OCI-LY7 (cell line): ENCODE results near the gene CDH22. TPM values are rescaled to one million over a fixed set of nuclear protein-coding genes. Genes with fewer than 3 reads are reported as not detected.

Source experiments
- BruUV-seq: library from RNA; stranded (reverse); fragments of 400-500 nt; replicated peaks from 2 replicates; lab custom pipeline; 2021; lab: Mats Ljungman, UMichigan
- CTCF ChIA-PET: fragments of 300-600 bp; sonication (Branson Sonifier 250); formaldehyde crosslinking; loops from one replicate; lab custom pipeline; 2022; ENCODE audit warnings: antibody characterized with exemption; ENCODE audit not compliant: unreplicated experiment; lab: Charles Lee
- POLR2A ChIA-PET: fragments of 300-600 bp; sonication (Branson Sonifier 250); formaldehyde crosslinking; loops from one replicate; lab custom pipeline; 2022; ENCODE audit warnings: antibody characterized with exemption; lab: Charles Lee
- DNase-seq: peaks from one replicate; pipeline ENCODE4 v3.0.0-alpha.2; 2015; ENCODE audit warnings: low spot score
- H2AFZ ChIP-seq: fragments of 200-600 bp; sonication (generic), shearing (Covaris generic); 2 replicates; pipeline ENCODE4 v1.6.1; 2014; ENCODE audit warnings: mild to moderate bottlenecking, antibody characterized with exemption, low read length, moderate library complexity
- H3K27ac ChIP-seq: fragments of 200-600 bp; sonication (generic); 2 replicates; pipeline ENCODE4 v1.5.1; 2014; ENCODE audit warnings: mixed run types, low read depth, mild to moderate bottlenecking, moderate library complexity, low read length, inconsistent platforms; ENCODE audit not compliant: poor library complexity, severe bottlenecking
- H3K36me3 ChIP-seq: fragments of 200-600 bp; sonication (generic); 2 replicates; pipeline ENCODE4 v1.6.1; 2014; ENCODE audit warnings: mild to moderate bottlenecking, antibody characterized with exemption, low read length, moderate library complexity, mixed read lengths; ENCODE audit not compliant: insufficient read depth
- H3K4me1 ChIP-seq: fragments of 200-600 bp; sonication (generic); 2 replicates; pipeline ENCODE4 v1.5.1; 2014; ENCODE audit warnings: mild to moderate bottlenecking, low read length; ENCODE audit not compliant: insufficient read depth, poor library complexity, severe bottlenecking
- H3K4me2 ChIP-seq: fragments of 200-600 bp; sonication (generic); 2 replicates; pipeline ENCODE4 v1.6.1; 2014; ENCODE audit warnings: mild to moderate bottlenecking, low read length
- H3K4me3 ChIP-seq: fragments of 200-600 bp; sonication (generic); 2 replicates; pipeline ENCODE4 v1.5.1; 2014; ENCODE audit warnings: mild to moderate bottlenecking, low read depth, low read length; ENCODE audit not compliant: poor library complexity, severe bottlenecking
- H3K79me2 ChIP-seq: fragments of 200-600 bp; sonication (generic); 2 replicates; pipeline ENCODE4 v1.6.1; 2016; ENCODE audit warnings: low read depth, mild to moderate bottlenecking, low read length, moderate library complexity, mixed read lengths; ENCODE audit not compliant: insufficient read depth
- H3K9me2 ChIP-seq: fragments of 200-600 bp; sonication (generic); 2 replicates; pipeline ENCODE4 v1.6.1; 2016; ENCODE audit warnings: mild to moderate bottlenecking, low read length, mixed read lengths; ENCODE audit not compliant: insufficient read depth
- H3K9me3 ChIP-seq: fragments of 200-600 bp; sonication (generic); 2 replicates; pipeline ENCODE4 v1.6.1; 2014; ENCODE audit warnings: mild to moderate bottlenecking, mixed run types, low read length, mixed read lengths
- H4K20me1 ChIP-seq: fragments of 200-600 bp; sonication (generic); 2 replicates; pipeline ENCODE4 v1.6.1; 2014; ENCODE audit warnings: mild to moderate bottlenecking, antibody characterized with exemption, low read length, moderate library complexity, mixed read lengths; ENCODE audit not compliant: insufficient read depth
- CTCF ChIP-seq: fragments of 200-600 bp; sonication (generic); conservative IDR thresholded peaks from 2 replicates; pipeline ENCODE4 v1.5.1; 2014; ENCODE audit warnings: mild to moderate bottlenecking, antibody characterized with exemption, low read length, moderate library complexity, mixed read lengths
- EZH2phosphoT487 ChIP-seq: fragments of 200-600 bp; sonication (generic); IDR thresholded peaks from 2 replicates; pipeline ENCODE4 v1.6.1; 2018; ENCODE audit warnings: low read depth, borderline replicate concordance, mild to moderate bottlenecking, mixed run types, antibody characterized with exemption, low read length, moderate library complexity, mixed read lengths
- intact Hi-C: fragments of 100-400 bp; cut with micrococcal nuclease; formaldehyde crosslinking; loops from one replicate; pipeline ENCODE4 v1.10.0; 2022; ENCODE audit not compliant: unreplicated experiment
- total RNA-seq, 2 experiments: library from RNA; depleted of rRNA in 1 of 2; stranded (reverse); fragments of >200 nt in 1 of 2; shearing (Covaris generic) in 1 of 2; gene quantifications; 2 replicates each; pipeline ENCODE4 v1.2.3, GENCODE V29; 2014 to 2022

CDH22 gene
- total RNA-seq, 2 experiments from 2014 or later, result not detected

GRCh38 chr20:46226602-46227001 lies 81.7 kb downstream of the CDH22 start:
- BruUV-seq, result no TSS peak
- no peaks in the 10 kb centered on the region for H3K4me1 ChIP-seq
- no peaks in the 10 kb centered on the region for H4K20me1 ChIP-seq
- no peaks in the 10 kb centered on the region for H3K9me2 ChIP-seq
- POLR2A ChIA-PET, result no interaction called here
- H3K4me3 ChIP-seq, result no peak overlapping the region
- DNase-seq, result no peak
- H3K36me3 ChIP-seq, result no peaks in the 10 kb centered on the region
- intact Hi-C loops, result no loop called here
- no peak overlapping the region for H3K27ac ChIP-seq
- H3K4me2 ChIP-seq, result no peak overlapping the region
- no peak overlapping the region for H2AFZ ChIP-seq
- no peaks in the 10 kb centered on the region for H3K79me2 ChIP-seq
- TF ChIP-seq EZH2phosphoT487 (no peak), CTCF (no peak)
- CTCF ChIA-PET, result no interaction called here
- H3K9me3 ChIP-seq, result no peaks in the 10 kb centered on the region

GRCh38 chr20:46222521-46223007 lies 85.7 kb downstream of the CDH22 start:
- Histone ChIP-seq H3K4me1 (no peaks in the 10 kb centered on the region), H3K27ac (no peak overlapping the region), H4K20me1 (no peaks in the 10 kb centered on the region), H3K4me3 (no peak overlapping the region), H3K9me3 (no peaks in the 10 kb centered on the region), H3K9me2 (no peaks in the 10 kb centered on the region), H3K79me2 (no peaks in the 10 kb centered on the region), H2AFZ (no peak overlapping the region), H3K36me3 (no peaks in the 10 kb centered on the region), H3K4me2 (no peak overlapping the region)
- CTCF ChIA-PET, result no interaction called here
- no peak for TF ChIP-seq EZH2phosphoT487
- no peak for TF ChIP-seq CTCF
- intact Hi-C loops, result no loop called here
- POLR2A ChIA-PET, result no interaction called here
- no TSS peak for BruUV-seq
- DNase-seq, result no peak

- BruUV-seq, result no TSS peak
- no peak for TF ChIP-seq EZH2phosphoT487
- no peak for TF ChIP-seq CTCF
- intact Hi-C loops, result no loop called here
- H3K4me2 ChIP-seq, result no peak overlapping the region
- H3K4me3 ChIP-seq, result no peak overlapping the region
- POLR2A ChIA-PET, result no interaction called here
- no peaks in the 10 kb centered on the region for H3K36me3 ChIP-seq
- CTCF ChIA-PET, result no interaction called here
- no peaks in the 10 kb centered on the region for H4K20me1 ChIP-seq
- no peak overlapping the region for H3K27ac ChIP-seq
- no peak for DNase-seq
- no peaks in the 10 kb centered on the region for H3K79me2 ChIP-seq
- H3K9me2 ChIP-seq, result no peaks in the 10 kb centered on the region
- H2AFZ ChIP-seq, result no peak overlapping the region
- no peaks in the 10 kb centered on the region for H3K4me1 ChIP-seq
- H3K9me3 ChIP-seq, result no peaks in the 10 kb centered on the region
These were observed 87.0 kb downstream of the CDH22 start for GRCh38 chr20:46221256-46221833.
